Left hindlimb (tissue), 1 donor: ENCODE measurements around the gene TTN.
A peak's percentile ranks its signal among the peaks of the same experiment; 100 is the strongest.
"Not testable (repeated sequence)": the region's sequence is repeated elsewhere in the genome, so short reads cannot be mapped to it uniquely, and the experiment has no call there.

Source experiments
- DNase-seq: peaks from one replicate; pipeline ENCODE4 v3.0.0-alpha.2; 2018

Gene TTN

GRCh38 chr2:178526256-178526655 is 281.0 kb downstream of the TTN start:
- no peak for DNase-seq

- DNase-seq = not testable (repeated sequence)
Observed at GRCh38 chr2:178525460-178525859, 281.8 kb downstream of the TTN start.

- DNase-seq = not testable (repeated sequence)
Observed at GRCh38 chr2:178525010-178525409, 282.2 kb downstream of the TTN start.

GRCh38 chr2:178523596-178524134 is 283.6 kb downstream of the TTN start:
- DNase-seq = no peak

GRCh38 chr2:178522950-178523595 is 284.1 kb downstream of the TTN start:
- DNase-seq = peak; percentile 88

- no peak for DNase-seq
Observed at GRCh38 chr2:178521304-178522150, 285.7 kb downstream of the TTN start.

GRCh38 chr2:178517496-178517895 is 289.7 kb downstream of the TTN start:
- DNase-seq = no peak

GRCh38 chr2:178514664-178515063 is 292.6 kb downstream of the TTN start:
- DNase-seq = no peak

GRCh38 chr2:178513876-178514275 is 293.3 kb downstream of the TTN start:
- no peak for DNase-seq

GRCh38 chr2:178512484-178512883 is 294.7 kb downstream of the TTN start:
- no peak for DNase-seq

GRCh38 chr2:178510384-178510783 is 296.8 kb downstream of the TTN start:
- no peak for DNase-seq

GRCh38 chr2:178508646-178509045 is 298.6 kb downstream of the TTN start:
- DNase-seq = no peak

- no peak for DNase-seq
Observed at GRCh38 chr2:178506949-178507348, 300.3 kb downstream of the TTN start.

- DNase-seq = no peak
Observed at GRCh38 chr2:178506524-178506923, 300.7 kb downstream of the TTN start.

- no peak for DNase-seq
Observed at GRCh38 chr2:178506101-178506500, 301.1 kb downstream of the TTN start.

GRCh38 chr2:178502751-178503150 is 304.5 kb downstream of the TTN start:
- DNase-seq = no peak

GRCh38 chr2:178499640-178500039 is 307.6 kb downstream of the TTN start:
- DNase-seq = no peak

- no peak for DNase-seq
Observed at GRCh38 chr2:178498137-178498536, 309.1 kb downstream of the TTN start.

- no peak for DNase-seq
Observed at GRCh38 chr2:178496049-178496448, 311.2 kb downstream of the TTN start.

- DNase-seq = no peak
Observed at GRCh38 chr2:178491612-178492011, 315.6 kb downstream of the TTN start.

- DNase-seq = no peak
Observed at GRCh38 chr2:178485356-178485755, 321.9 kb downstream of the TTN start.

- no peak for DNase-seq
Observed at GRCh38 chr2:178484245-178485041, 322.8 kb downstream of the TTN start.

- DNase-seq = no peak
Observed at GRCh38 chr2:178482437-178482836, 324.8 kb downstream of the TTN start.
